CD14-positive monocyte (primary cell): ENCODE data around the gene DENND6A. TPM values are rescaled to one million over a fixed set of nuclear protein-coding genes. Genes with fewer than 3 reads are reported as not detected.
A peak's percentile ranks its signal among the peaks of the same experiment; 100 is the strongest.

ENCODE experiments used
- DNase-seq, 3 donors: peaks; one replicate each; pipeline ENCODE4 v3.0.0-alpha.2; 2011 to 2022
- H2AFZ ChIP-seq: 2 replicates; pipeline ENCODE4 v1.6.0; 2012; ENCODE audit warnings: mild to moderate bottlenecking, low read depth, low read length, inconsistent platforms; ENCODE audit not compliant: insufficient read depth, poor library complexity, severe bottlenecking
- H3K27ac ChIP-seq, 2 donors: 1 replicate in 1 of 2; 2 replicates in 1 of 2; pipeline ENCODE4 v1.5.1; 2012 to 2013; ENCODE audit warnings: low read length in 2 of 2, control low read depth in 1 of 2, inconsistent platforms in 1 of 2, low read depth in 1 of 2, mild to moderate bottlenecking in 1 of 2
- H3K27me3 ChIP-seq, 2 donors: one replicate each; pipeline versions ENCODE4 v1.6.0 to v1.6.1; 2011 to 2013; ENCODE audit warnings: low read length in 2 of 2; ENCODE audit not compliant: control insufficient read depth in 2 of 2, insufficient read depth in 2 of 2
- H3K36me3 ChIP-seq, 2 donors: replicated peaks in 1 of 2; 1 replicate in 1 of 2; 2 replicates in 1 of 2; pipeline versions ENCODE4 v1.5.1 to v1.6.1; 2012 to 2013; ENCODE audit warnings: low read length in 2 of 2, control low read depth in 1 of 2, inconsistent platforms in 1 of 2, mild to moderate bottlenecking in 1 of 2; ENCODE audit not compliant: insufficient read depth in 2 of 2, control insufficient read depth in 1 of 2
- H3K4me1 ChIP-seq, 2 donors: 1 replicate in 1 of 2; 2 replicates in 1 of 2; pipeline versions ENCODE4 v1.5.1 to v1.6.1; 2012 to 2013; ENCODE audit warnings: low read length in 2 of 2, control low read depth in 1 of 2, inconsistent platforms in 1 of 2, mild to moderate bottlenecking in 1 of 2, moderate library complexity in 1 of 2; ENCODE audit not compliant: insufficient read depth in 2 of 2, control insufficient read depth in 1 of 2
- H3K4me2 ChIP-seq: replicated peaks from 2 replicates; pipeline ENCODE3; 2012; ENCODE audit warnings: low read length, moderate library complexity, mild to moderate bottlenecking; ENCODE audit not compliant: poor library complexity, severe bottlenecking; ENCODE audit errors: extremely low read depth
- H3K4me3 ChIP-seq, 3 experiments: fragments of 200-600 bp in 1 of 3; sonication (generic) in 1 of 3; replicated peaks in 1 of 3; 1 replicate in 2 of 3; 2 replicates in 1 of 3; pipeline ENCODE4 v1.5.1; 2011 to 2013; ENCODE audit warnings: low read length in 3 of 3, mild to moderate bottlenecking in 3 of 3, control low read depth in 2 of 3, low read depth in 2 of 3, inconsistent platforms in 1 of 3, moderate library complexity in 1 of 3
- H3K79me2 ChIP-seq: 2 replicates; pipeline ENCODE4 v1.6.0; 2012; ENCODE audit warnings: mild to moderate bottlenecking, control low read depth, inconsistent platforms, low read length, moderate library complexity; ENCODE audit not compliant: insufficient read depth
- H3K9ac ChIP-seq: 2 replicates; pipeline ENCODE4 v1.6.0; 2017; ENCODE audit warnings: low read length, mild to moderate bottlenecking; ENCODE audit not compliant: insufficient read depth, poor library complexity, severe bottlenecking
- H3K9me3 ChIP-seq, 2 donors: replicated peaks in 1 of 2; 1 replicate in 1 of 2; 2 replicates in 1 of 2; pipeline versions ENCODE4 v1.5.1 to v1.6.1; 2012 to 2013; ENCODE audit warnings: low read length in 2 of 2, control low read depth in 1 of 2; ENCODE audit not compliant: control insufficient read depth in 1 of 2, insufficient read depth in 1 of 2
- H4K20me1 ChIP-seq: 2 replicates; pipeline ENCODE4 v1.6.0; 2012; ENCODE audit warnings: mild to moderate bottlenecking, low read length, control low read depth, moderate library complexity; ENCODE audit not compliant: insufficient read depth
- H3K27ac Mint-ChIP-seq, 7 donors: one replicate each; pipeline ENCODE4 v1.8.0; 2020; ENCODE audit warnings: mild to moderate bottlenecking in 7 of 7, mixed read lengths in 7 of 7, moderate library complexity in 6 of 7, inconsistent platforms in 2 of 7
- H3K27me3 Mint-ChIP-seq, 3 donors: one replicate each; pipeline ENCODE4 v1.8.0; 2021 to 2022; ENCODE audit warnings: low read depth in 3 of 3, mild to moderate bottlenecking in 3 of 3, mixed read lengths in 3 of 3, moderate library complexity in 3 of 3, inconsistent platforms in 1 of 3
- H3K36me3 Mint-ChIP-seq, 2 donors: one replicate each; pipeline ENCODE4 v1.8.0; 2020; ENCODE audit warnings: mixed read lengths in 2 of 2, inconsistent platforms in 1 of 2, mild to moderate bottlenecking in 1 of 2
- H3K4me1 Mint-ChIP-seq: one replicate; pipeline ENCODE4 v1.8.0; 2020; ENCODE audit warnings: mild to moderate bottlenecking, mixed read lengths
- H3K4me3 Mint-ChIP-seq, 2 donors: one replicate each; pipeline ENCODE4 v1.8.0; 2020; ENCODE audit warnings: mild to moderate bottlenecking in 2 of 2, mixed read lengths in 2 of 2, moderate library complexity in 1 of 2
- H3K9me3 Mint-ChIP-seq, 7 donors: one replicate each; pipeline ENCODE4 v1.8.0; 2020 to 2022; ENCODE audit warnings: mixed read lengths in 7 of 7, mild to moderate bottlenecking in 6 of 7, moderate library complexity in 6 of 7, inconsistent platforms in 2 of 7
- WGBS: methylation state at CpG from one replicate; pipeline ENCODE4 v1.1.5; 2013; ENCODE audit warnings: missing lambda C conversion rate; ENCODE audit not compliant: insufficient coverage; 5-methylcytosine and 5-hydroxymethylcytosine counted together
- intact Hi-C, 2 donors: fragments of 100-400 bp; cut with micrococcal nuclease; formaldehyde crosslinking; loops; one replicate each; pipeline versions ENCODE4 v1.15.0 to v1.15.1; 2023
- polyA plus RNA-seq, 3 donors: library from polyadenylated mRNA; depleted of rRNA in 1 of 3; unstranded in 2 of 3; stranded (reverse) in 1 of 3; fragments of 300-500 nt in 2 of 3; fragments of >200 nt in 1 of 3; fragmentation: Illumina TruSeq in 2 of 3; gene quantifications; 1 replicate in 2 of 3; 2 replicates in 1 of 3; pipeline ENCODE4 v1.2.3, GENCODE V29; 2012 to 2021
- TF ChIP-seq, protein P1 (sequence below): fragments of 200-600 bp; IDR thresholded peaks from one replicate; pipeline ENCODE4 v1.8.0; 2022; ENCODE audit warnings: antibody characterized with exemption, mild to moderate bottlenecking

The DENND6A gene
- polyA plus RNA-seq, 3 donors, result 10.8 to 20.8 (median 15.4) TPM

DNA sequence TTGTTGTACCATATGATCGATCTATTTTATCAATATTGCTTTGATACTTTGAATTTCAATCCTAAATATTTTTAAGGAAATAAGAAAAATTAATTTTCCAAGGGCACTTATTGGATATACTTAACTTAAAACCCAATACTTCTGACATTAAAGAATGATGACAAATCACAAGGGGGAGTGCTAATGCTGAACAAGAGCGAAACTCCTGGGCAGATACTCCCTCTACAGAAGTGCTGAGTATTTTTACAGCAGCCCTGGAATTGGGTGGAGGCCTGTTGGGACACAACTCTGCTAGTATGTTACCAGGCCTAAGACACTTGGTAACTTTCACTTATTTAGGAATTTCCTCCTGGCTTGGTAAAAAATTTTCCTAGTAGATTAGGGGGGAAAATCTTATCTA, 46.2 kb downstream of the DENND6A start:
- no peaks in the 10 kb centered on the region for H3K27me3 Mint-ChIP-seq
- no peak for DNase-seq
- H3K27ac ChIP-seq, result peak overlapping the region in 1 of 2 donors; percentile 32

DNA sequence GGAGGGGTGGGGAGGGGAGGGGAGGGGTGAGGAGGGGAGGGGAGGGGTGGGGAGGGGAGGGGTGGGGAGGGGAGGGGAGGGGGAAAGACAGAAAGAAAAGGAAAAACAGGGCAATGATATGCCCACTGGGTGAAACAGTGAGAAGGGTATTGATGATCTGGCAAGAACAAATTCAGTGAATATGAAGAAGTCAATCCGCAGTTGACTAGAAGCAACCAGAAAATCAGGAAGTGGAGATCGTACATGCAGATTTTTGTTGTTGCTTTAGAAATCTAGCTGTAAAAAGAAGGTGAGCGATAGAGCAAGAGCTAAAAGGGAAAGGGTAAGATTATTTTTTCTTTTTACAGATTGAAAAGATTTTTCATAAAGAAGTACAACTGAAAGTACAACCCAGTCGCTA, 48.1 kb downstream of the DENND6A start:
- Mint-ChIP-seq H3K4me1 (no peaks in the 10 kb centered on the region), H3K27me3 (no peaks in the 10 kb centered on the region), H3K27ac (no peak overlapping the region), H3K36me3 (peaks cover 68 to 90% of the 10 kb centered on the region in 2 donors), H3K9me3 (peaks cover 4 to 11% (median 7%) of the 10 kb centered on the region in 7 donors), H3K4me3 (no peak overlapping the region)
- H3K9me3 ChIP-seq, result no peaks in the 10 kb centered on the region
- H3K4me1 ChIP-seq, result no peaks in the 10 kb centered on the region
- no peak overlapping the region for H3K4me3 ChIP-seq
- H3K9ac ChIP-seq, result no peak overlapping the region
- H3K27me3 ChIP-seq, result no peaks in the 10 kb centered on the region
- H3K4me2 ChIP-seq, result no peak overlapping the region
- intact Hi-C loops, result no loop called here
- DNase-seq, result no peak
- 60% methylated on average over 1 of the region's 4 CpGs for WGBS
- H4K20me1 ChIP-seq, result peaks cover 5% of the 10 kb centered on the region
- H3K27ac ChIP-seq, result no peak overlapping the region
- TF ChIP-seq, protein P1, sequence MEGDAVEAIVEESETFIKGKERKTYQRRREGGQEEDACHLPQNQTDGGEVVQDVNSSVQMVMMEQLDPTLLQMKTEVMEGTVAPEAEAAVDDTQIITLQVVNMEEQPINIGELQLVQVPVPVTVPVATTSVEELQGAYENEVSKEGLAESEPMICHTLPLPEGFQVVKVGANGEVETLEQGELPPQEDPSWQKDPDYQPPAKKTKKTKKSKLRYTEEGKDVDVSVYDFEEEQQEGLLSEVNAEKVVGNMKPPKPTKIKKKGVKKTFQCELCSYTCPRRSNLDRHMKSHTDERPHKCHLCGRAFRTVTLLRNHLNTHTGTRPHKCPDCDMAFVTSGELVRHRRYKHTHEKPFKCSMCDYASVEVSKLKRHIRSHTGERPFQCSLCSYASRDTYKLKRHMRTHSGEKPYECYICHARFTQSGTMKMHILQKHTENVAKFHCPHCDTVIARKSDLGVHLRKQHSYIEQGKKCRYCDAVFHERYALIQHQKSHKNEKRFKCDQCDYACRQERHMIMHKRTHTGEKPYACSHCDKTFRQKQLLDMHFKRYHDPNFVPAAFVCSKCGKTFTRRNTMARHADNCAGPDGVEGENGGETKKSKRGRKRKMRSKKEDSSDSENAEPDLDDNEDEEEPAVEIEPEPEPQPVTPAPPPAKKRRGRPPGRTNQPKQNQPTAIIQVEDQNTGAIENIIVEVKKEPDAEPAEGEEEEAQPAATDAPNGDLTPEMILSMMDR, result no peak
- H3K79me2 ChIP-seq, result no peaks in the 10 kb centered on the region
- peaks cover 62 to 86% of the 10 kb centered on the region in 2 donors for H3K36me3 ChIP-seq
- H2AFZ ChIP-seq, result no peak overlapping the region

More for the DNA sequence above, 46.2 kb downstream of the DENND6A start:
- peaks cover 5 to 15% (median 8%) of the 10 kb centered on the region in 7 donors for H3K9me3 Mint-ChIP-seq
- TF ChIP-seq, protein P1, result peak; percentile 28
- H3K4me3 Mint-ChIP-seq, result no peak overlapping the region
- peak overlapping the region in 3 of 7 donors; percentile 6 to 79 (median 27) for H3K27ac Mint-ChIP-seq
- Histone ChIP-seq H3K4me3 (no peak overlapping the region), H3K9me3 (no peaks in the 10 kb centered on the region), H3K27me3 (no peaks in the 10 kb centered on the region), H3K4me2 (no peak overlapping the region), H3K4me1 (no peaks in the 10 kb centered on the region), H3K9ac (no peak overlapping the region), H3K79me2 (no peaks in the 10 kb centered on the region), H2AFZ (no peak overlapping the region), H4K20me1 (peaks cover 5% of the 10 kb centered on the region), H3K36me3 (peaks cover 63 to 89% of the 10 kb centered on the region in 2 donors)
- peaks cover 74 to 94% of the 10 kb centered on the region in 2 donors for H3K36me3 Mint-ChIP-seq
- no peaks in the 10 kb centered on the region for H3K4me1 Mint-ChIP-seq
- no CpG with 5 or more reads among the region's 2 CpGs for WGBS
- intact Hi-C loops, result no loop called here
